GM23248 (cell line): ENCODE results near the gene CRTC3. TPM values are rescaled to one million over a fixed set of nuclear protein-coding genes. Genes with fewer than 3 reads are reported as not detected.

Experiments
- DNase-seq: peaks from one replicate; pipeline ENCODE4 v3.0.0-alpha.2; 2015
- H2AFZ ChIP-seq: fragments of 200-600 bp; sonication (generic); 2 replicates; pipeline ENCODE4 v1.6.1; 2016; ENCODE audit warnings: antibody characterized with exemption
- H3F3A ChIP-seq: fragments of 200-600 bp; sonication (generic); 2 replicates; pipeline ENCODE4 v1.6.1; 2016; ENCODE audit warnings: mild to moderate bottlenecking, antibody characterized with exemption, mixed run types; ENCODE audit not compliant: insufficient read depth
- H3K27ac ChIP-seq: fragments of 200-600 bp; sonication (generic); 2 replicates; pipeline ENCODE4 v1.5.1; 2016; ENCODE audit warnings: mild to moderate bottlenecking
- H3K27me3 ChIP-seq: fragments of 200-600 bp; sonication (generic); replicated peaks from 2 replicates; pipeline ENCODE4 v1.6.1; 2016; ENCODE audit warnings: mild to moderate bottlenecking; ENCODE audit not compliant: insufficient read depth
- H3K36me3 ChIP-seq: fragments of 200-600 bp; sonication (generic); 2 replicates; pipeline ENCODE4 v1.6.1; 2016; ENCODE audit warnings: low read depth, mild to moderate bottlenecking
- H3K4me1 ChIP-seq: fragments of 200-600 bp; sonication (generic); 2 replicates; pipeline ENCODE4 v1.6.1; 2016; ENCODE audit warnings: mild to moderate bottlenecking; ENCODE audit not compliant: insufficient read depth
- H3K4me2 ChIP-seq: fragments of 200-600 bp; sonication (generic); one replicate; pipeline ENCODE4 v1.6.1; 2016; ENCODE audit warnings: mild to moderate bottlenecking; ENCODE audit not compliant: unreplicated experiment
- H3K4me3 ChIP-seq: fragments of 200-600 bp; sonication (generic); 2 replicates; pipeline ENCODE4 v1.5.1; 2016; ENCODE audit warnings: mild to moderate bottlenecking
- H3K79me2 ChIP-seq: fragments of 200-600 bp; sonication (generic); 2 replicates; pipeline ENCODE4 v1.6.1; 2016; ENCODE audit warnings: mild to moderate bottlenecking; ENCODE audit not compliant: insufficient read depth
- H3K9ac ChIP-seq: fragments of 200-600 bp; sonication (generic); 2 replicates; pipeline ENCODE4 v1.6.1; 2016; ENCODE audit warnings: mild to moderate bottlenecking
- H3K9me2 ChIP-seq: fragments of 200-600 bp; sonication (generic); 2 replicates; pipeline ENCODE4 v1.6.1; 2016; ENCODE audit warnings: mixed run types, mild to moderate bottlenecking, moderate library complexity; ENCODE audit not compliant: insufficient read depth
- H3K9me3 ChIP-seq: fragments of 200-600 bp; sonication (generic); one replicate; pipeline ENCODE4 v1.6.1; 2017; ENCODE audit warnings: low read depth
- H4K20me1 ChIP-seq: fragments of 200-600 bp; sonication (generic); 2 replicates; pipeline ENCODE4 v1.6.0; 2016; ENCODE audit not compliant: insufficient read depth
- EZH2 ChIP-seq: fragments of 200-600 bp; sonication (generic); IDR thresholded peaks from 2 replicates; pipeline ENCODE4 v1.6.1; 2018; ENCODE audit warnings: antibody characterized with exemption, mild to moderate bottlenecking; ENCODE audit not compliant: insufficient read depth, poor library complexity, severe bottlenecking
- EZH2phosphoT487 ChIP-seq: fragments of 200-600 bp; sonication (generic); IDR thresholded peaks from 2 replicates; pipeline ENCODE4 v1.6.1; 2018; ENCODE audit warnings: antibody characterized with exemption, moderate library complexity, mild to moderate bottlenecking, low read depth; ENCODE audit not compliant: insufficient read depth
- WGBS, 2 experiments: methylation state at CpG; one replicate each; pipeline ENCODE4 v1.1.6; 2015 to 2017; ENCODE audit warnings: low lambda C conversion rate in 2 of 2, low coverage in 1 of 2; ENCODE audit errors: missing lambda C conversion rate in 2 of 2; 5-methylcytosine and 5-hydroxymethylcytosine counted together
- in situ Hi-C: fragments of 300-500 bp; cut with MboI; formaldehyde crosslinking; loops from 2 replicates; pipeline ENCODE4 v1.15.0; 2020
- polyA plus RNA-seq: library from polyadenylated mRNA; unstranded; fragments of >200 nt; fragmentation: Nextera tagmentation; extraction: Ambion mirVana; gene quantifications from 2 replicates; pipeline ENCODE4 v1.2.1, GENCODE V29; 2016
- total RNA-seq: library from RNA; depleted of rRNA; stranded (reverse); fragments of >200 nt; shearing (Covaris generic); gene quantifications from 2 replicates; pipeline ENCODE4 v1.2.3, GENCODE V29; 2014

Gene CRTC3
- total and polyA plus RNA-seq, 2 experiments from 2014 or later, result 18.1 to 18.6 TPM

DNA sequence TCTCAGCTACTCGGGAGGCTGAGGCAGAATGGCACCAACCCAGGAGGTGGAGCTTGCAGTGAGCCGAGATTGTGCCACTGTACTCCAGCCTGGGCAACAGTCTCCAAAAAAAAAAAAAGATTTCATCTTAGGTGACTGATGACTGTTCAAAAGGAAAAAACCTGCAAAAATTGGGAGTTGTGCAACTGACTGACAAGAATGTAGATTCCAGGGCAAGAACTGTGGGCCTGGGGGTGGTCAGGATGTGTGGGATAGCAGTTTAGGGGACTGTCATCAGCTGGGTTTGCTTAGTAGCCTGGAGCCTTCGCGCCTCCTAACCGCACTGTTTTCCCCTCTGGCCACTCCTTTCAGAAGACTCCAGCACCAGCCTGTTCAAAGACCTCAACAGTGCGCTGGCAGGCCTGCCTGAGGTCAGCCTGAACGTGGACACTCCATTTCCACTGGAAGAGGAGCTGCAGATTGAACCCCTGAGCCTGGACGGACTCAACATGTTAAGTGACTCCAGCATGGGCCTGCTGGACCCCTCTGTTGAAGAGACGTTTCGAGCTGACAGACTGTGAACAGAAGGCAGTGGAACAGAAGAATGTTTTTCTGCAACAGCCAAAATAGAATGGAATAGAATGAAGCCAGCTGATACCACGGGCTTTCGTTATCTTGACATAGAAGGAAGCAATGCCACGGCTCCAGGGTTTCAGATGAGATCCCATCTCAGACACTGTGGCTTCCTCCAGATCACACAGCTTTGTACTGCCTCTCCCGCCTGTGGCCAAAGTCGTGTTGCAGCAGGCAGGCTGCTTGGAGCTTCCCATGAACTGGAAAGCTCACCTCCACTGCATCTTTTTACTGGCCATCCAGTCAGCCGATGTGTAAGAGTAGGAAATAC is 112.1 kb downstream of the CRTC3 start:
- H3K9me3 ChIP-seq, result no peaks in the 10 kb centered on the region
- no peaks in the 10 kb centered on the region for H3K27me3 ChIP-seq
- H3K4me1 ChIP-seq, result no peaks in the 10 kb centered on the region
- no peaks in the 10 kb centered on the region for H3K9me2 ChIP-seq
- no peak for DNase-seq
- H3F3A ChIP-seq, result no peaks in the 10 kb centered on the region
- TF ChIP-seq EZH2phosphoT487, result no peak
- TF ChIP-seq EZH2, result no peak
- no peak overlapping the region for H3K4me2 ChIP-seq
- 82 to 88% methylated on average over 16 of the region's 16 CpGs for WGBS, 2 experiments
- in situ Hi-C loops, result no loop called here
- no peak overlapping the region for H3K27ac ChIP-seq
- no peak overlapping the region for H3K4me3 ChIP-seq
- H3K79me2 ChIP-seq, result no peaks in the 10 kb centered on the region
- no peak overlapping the region for H2AFZ ChIP-seq
- H3K9ac ChIP-seq, result no peak overlapping the region
- H4K20me1 ChIP-seq, result no peaks in the 10 kb centered on the region
- H3K36me3 ChIP-seq, result no peaks in the 10 kb centered on the region

- in situ Hi-C loops, result no loop called here
- no peaks in the 10 kb centered on the region for H3K4me1 ChIP-seq
- H2AFZ ChIP-seq, result no peak overlapping the region
- H3K27me3 ChIP-seq, result no peaks in the 10 kb centered on the region
- H3K27ac ChIP-seq, result no peak overlapping the region
- H4K20me1 ChIP-seq, result no peaks in the 10 kb centered on the region
- H3K9me3 ChIP-seq, result no peaks in the 10 kb centered on the region
- no peak overlapping the region for H3K4me2 ChIP-seq
- no peaks in the 10 kb centered on the region for H3K9me2 ChIP-seq
- DNase-seq, result peak; percentile 30
- WGBS, 2 experiments, result 88 to 89% methylated on average over 27 to 30 of the region's 30 CpGs
- H3K36me3 ChIP-seq, result no peaks in the 10 kb centered on the region
- H3K79me2 ChIP-seq, result no peaks in the 10 kb centered on the region
- H3K4me3 ChIP-seq, result no peak overlapping the region
- TF ChIP-seq EZH2 (no peak), EZH2phosphoT487 (no peak)
- no peaks in the 10 kb centered on the region for H3F3A ChIP-seq
- H3K9ac ChIP-seq, result no peak overlapping the region
Measured at GRCh38 chr15:90642464-90643300, 113.0 kb downstream of the CRTC3 start.

GRCh38 chr15:90643301-90643632 is 113.5 kb downstream of the CRTC3 start:
- TF ChIP-seq EZH2, result no peak
- TF ChIP-seq EZH2phosphoT487, result no peak
- H3K4me2 ChIP-seq, result no peak overlapping the region
- no peak for DNase-seq
- H2AFZ ChIP-seq, result no peak overlapping the region
- no peak overlapping the region for H3K27ac ChIP-seq
- H3K36me3 ChIP-seq, result no peaks in the 10 kb centered on the region
- H4K20me1 ChIP-seq, result no peaks in the 10 kb centered on the region
- H3K4me3 ChIP-seq, result no peak overlapping the region
- 95% methylated on average over 7 of the region's 7 CpGs for WGBS, 2 experiments
- no peaks in the 10 kb centered on the region for H3K27me3 ChIP-seq
- in situ Hi-C loops, result no loop called here
- no peaks in the 10 kb centered on the region for H3K9me3 ChIP-seq
- H3K79me2 ChIP-seq, result no peaks in the 10 kb centered on the region
- no peak overlapping the region for H3K9ac ChIP-seq
- peaks cover 2% of the 10 kb centered on the region; the same call in 1 of the 2 replicates for H3K4me1 ChIP-seq
- H3K9me2 ChIP-seq, result no peaks in the 10 kb centered on the region
- H3F3A ChIP-seq, result no peaks in the 10 kb centered on the region; the same call in 1 of the 2 replicates

GRCh38 chr15:90644526-90644925 is 114.8 kb downstream of the CRTC3 start:
- no peak for DNase-seq
- Histone ChIP-seq H2AFZ (no peak overlapping the region), H3K27ac (no peak overlapping the region), H3F3A (no peaks in the 10 kb centered on the region; the same call in 1 of the 2 replicates), H3K27me3 (no peaks in the 10 kb centered on the region), H3K9ac (no peak overlapping the region), H3K36me3 (no peaks in the 10 kb centered on the region), H3K4me3 (no peak overlapping the region), H3K4me2 (no peak overlapping the region), H3K4me1 (peaks cover 5% of the 10 kb centered on the region), H3K9me2 (no peaks in the 10 kb centered on the region), H4K20me1 (no peaks in the 10 kb centered on the region), H3K79me2 (no peaks in the 10 kb centered on the region), H3K9me3 (no peaks in the 10 kb centered on the region)
- in situ Hi-C loops, result no loop called here
- TF ChIP-seq EZH2phosphoT487 (no peak), EZH2 (no peak)
- WGBS, 2 experiments, result 77 to 84% methylated on average over 8 of the region's 8 CpGs
